SK-N-SH treated with all-trans-retinoic acid at 6 μM for 48 hours (cell line): ENCODE results near the gene FAS.

ENCODE experiments used
- ISL1 ChIP-seq: fragments of 250-450 bp; sonication (Bioruptor Pico); IDR thresholded peaks from 2 replicates; pipeline ENCODE4 v2.1.2; 2022; ENCODE audit warnings: mild to moderate bottlenecking, moderate library complexity
- RARB ChIP-seq: fragments of 250-450 bp; sonication (Bioruptor Pico); IDR thresholded peaks from 2 replicates; pipeline ENCODE4 v1.8.0; 2021; ENCODE audit warnings: mild to moderate bottlenecking, moderate library complexity
- ZNF70 ChIP-seq: fragments of 450-650 bp; formaldehyde crosslinking; IDR thresholded peaks from 2 replicates; pipeline ENCODE4 v1.5.0; 2020; ENCODE audit warnings: mild to moderate bottlenecking, moderate library complexity
- TF ChIP-seq, protein P1 (sequence below): fragments of 250-450 bp; sonication (Bioruptor Pico); IDR thresholded peaks from 2 replicates; pipeline ENCODE4 v1.8.0; 2020; ENCODE audit warnings: mild to moderate bottlenecking, moderate library complexity, borderline replicate concordance

DNA sequence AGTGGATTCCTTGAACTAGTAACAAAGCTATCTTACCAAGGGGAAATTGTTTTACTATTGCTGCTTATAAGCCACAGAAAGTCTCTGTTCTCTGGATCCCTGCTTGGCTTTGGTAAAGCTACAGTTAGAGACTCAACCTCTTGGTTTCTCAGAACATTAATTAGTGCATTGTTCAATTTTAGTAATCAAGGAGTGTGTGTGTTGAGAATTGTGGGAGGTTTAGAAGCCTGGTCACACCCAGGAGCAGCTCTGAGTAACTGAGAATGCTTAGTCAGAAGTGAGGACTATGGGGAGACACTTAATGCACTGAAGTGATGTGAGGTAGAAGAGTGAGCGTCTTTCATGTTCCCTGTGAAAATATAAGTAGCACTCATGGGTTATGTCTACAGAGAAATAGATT lies 29.8 kb upstream of the FAS start:
- TF ChIP-seq RARB, result no peak
- no peak for TF ChIP-seq ISL1 (CRISPR knock-in tag)
- TF ChIP-seq, protein P1, sequence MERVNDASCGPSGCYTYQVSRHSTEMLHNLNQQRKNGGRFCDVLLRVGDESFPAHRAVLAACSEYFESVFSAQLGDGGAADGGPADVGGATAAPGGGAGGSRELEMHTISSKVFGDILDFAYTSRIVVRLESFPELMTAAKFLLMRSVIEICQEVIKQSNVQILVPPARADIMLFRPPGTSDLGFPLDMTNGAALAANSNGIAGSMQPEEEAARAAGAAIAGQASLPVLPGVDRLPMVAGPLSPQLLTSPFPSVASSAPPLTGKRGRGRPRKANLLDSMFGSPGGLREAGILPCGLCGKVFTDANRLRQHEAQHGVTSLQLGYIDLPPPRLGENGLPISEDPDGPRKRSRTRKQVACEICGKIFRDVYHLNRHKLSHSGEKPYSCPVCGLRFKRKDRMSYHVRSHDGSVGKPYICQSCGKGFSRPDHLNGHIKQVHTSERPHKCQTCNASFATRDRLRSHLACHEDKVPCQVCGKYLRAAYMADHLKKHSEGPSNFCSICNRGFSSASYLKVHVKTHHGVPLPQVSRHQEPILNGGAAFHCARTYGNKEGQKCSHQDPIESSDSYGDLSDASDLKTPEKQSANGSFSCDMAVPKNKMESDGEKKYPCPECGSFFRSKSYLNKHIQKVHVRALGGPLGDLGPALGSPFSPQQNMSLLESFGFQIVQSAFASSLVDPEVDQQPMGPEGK (CRISPR knock-in tag), result no peak
- no peak for TF ChIP-seq ZNF70
